Measurements from ENCODE around the gene HOXB8. TPM values are rescaled to one million over a fixed set of nuclear protein-coding genes. Genes with fewer than 3 reads are reported as not detected.

The HOXB8 gene
- total and polyA plus RNA-seq, 2 of the 13 experiments (the other 11 are each of a cell fraction or from before 2014, with no cell fraction given), result not detected

GRCh38 chr17:48563867-48564187, 51.3 kb downstream of the HOXB8 start:
- Histone ChIP-seq H3K4me3 (replicated peaks in 1 of 3; ENCODE audit: insufficient read depth in 1 of 3, low read depth in 2 of 3, low read length in 3 of 3) (no peak overlapping the region), H3K9me3 (ENCODE audit: low read length) (no peaks in the 10 kb centered on the region), H3K27me3 (ENCODE audit: control insufficient read depth in 1 of 2, insufficient read depth in 2 of 2, low read length in 2 of 2) (peaks cover 20 to 94% of the 10 kb centered on the region in 2 experiments), H3K9ac (ENCODE audit: insufficient read depth, low read depth, low read length) (no peak overlapping the region), H3K4me2 (ENCODE audit: low read depth, low read length) (no peak overlapping the region), H3K79me2 (ENCODE audit: insufficient read depth, low read length) (no peaks in the 10 kb centered on the region), H3K4me1 (ENCODE audit: insufficient read depth, low read length) (no peaks in the 10 kb centered on the region), H2AFZ (ENCODE audit: low read length) (no peak overlapping the region), H3K36me3 (replicated peaks in 1 of 2; ENCODE audit: control insufficient read depth in 1 of 2, insufficient read depth in 2 of 2, low read length in 2 of 2) (no peaks in the 10 kb centered on the region), H3K27ac (ENCODE audit: extremely low read length, insufficient read depth, low read length) (no peak overlapping the region), H4K20me1 (ENCODE audit: insufficient read depth, low read length) (no peaks in the 10 kb centered on the region)
- TF ChIP-seq YEATS2 (CRISPR knock-in tag; IDR thresholded peaks at IDR 0.05; ENCODE audit: borderline replicate concordance), result no peak
- TF ChIP-seq KDM5A (IDR thresholded peaks at IDR 0.05; ENCODE audit: borderline replicate concordance, low read length), result no peak
- TF ChIP-seq ZNF12 (CRISPR knock-in tag; IDR thresholded peaks at IDR 0.05), result no peak
- TF ChIP-seq PPARG (CRISPR knock-in tag; conservative IDR thresholded peaks at IDR 0.05), result no peak
- TF ChIP-seq SYNCRIP (IDR thresholded peaks at IDR 0.05; ENCODE audit: insufficient read depth, low read depth, low read length), result no peak
- no peak for TF ChIP-seq MXI1 (IDR thresholded peaks at IDR 0.05; ENCODE audit: borderline replicate concordance, low read depth, low read length)
- no peak for TF ChIP-seq ZNF816 (CRISPR knock-in tag; IDR thresholded peaks at IDR 0.05; ENCODE audit: borderline replicate concordance)
- TF ChIP-seq ZNF407 (CRISPR knock-in tag; IDR thresholded peaks at IDR 0.05; ENCODE audit: not compliant biosample characterization), result no peak
- no peak for TF ChIP-seq KLF13 (CRISPR knock-in tag; IDR thresholded peaks at IDR 0.05)
- no peak for TF ChIP-seq DMTF1 (CRISPR knock-in tag; IDR thresholded peaks at IDR 0.05)
- TF ChIP-seq ELK4 (CRISPR knock-in tag; IDR thresholded peaks at IDR 0.05; ENCODE audit: borderline replicate concordance), result no peak
- DNase-seq (ENCODE audit: low spot score) (no peak), FAIRE-seq (no peak), ATAC-seq (no peak)
- BruUV-seq (replicated peaks), result no TSS peak
- CTCF ChIA-PET (ENCODE audit: low intra/inter-chr PET ratio, low total read pairs), result no interaction called here
- intact Hi-C loops (cut with micrococcal nuclease; ENCODE audit: unreplicated experiment) (no loop called here), in situ Hi-C loops (cut with HindIII; ENCODE audit: extremely low pct_ligation_motif_present, low pct_unique_long_range_greater_than_20kb) (no loop called here)
- 13% methylated on average over 10 of the region's 10 CpGs for WGBS (ENCODE audit: low lambda C conversion rate)
- POLR2A ChIA-PET, result no interaction called here

Measured in HepG2 (cell line).